Measurements from ENCODE around the gene GTF2IRD2.
"Not testable (repeated sequence)": the region's sequence is repeated elsewhere in the genome, so short reads cannot be mapped to it uniquely, and the experiment has no call there.

- TF ChIP-seq CTCF (conservative IDR thresholded peaks at IDR 0.05; ENCODE audit: low read depth in 2 of 2); EZH2 (IDR thresholded peaks at IDR 0.05; ENCODE audit: low read depth, unreplicated experiment); STAT1 (IDR thresholded peaks at IDR 0.05; ENCODE audit: unreplicated experiment); CREB1 (CRISPR knock-in tag; IDR thresholded peaks at IDR 0.05; ENCODE audit: low read depth); POLR2AphosphoS5 (IDR thresholded peaks at IDR 0.05; ENCODE audit: low read depth); REST (IDR thresholded peaks at IDR 0.05; ENCODE audit: unreplicated experiment); ETS1 (IDR thresholded peaks at IDR 0.05); ZNF331 (CRISPR knock-in tag; IDR thresholded peaks at IDR 0.05; ENCODE audit: low read depth): not testable (repeated sequence)
Measured at GRCh38 chr7:74775111-74775510, 76.3 kb downstream of the GTF2IRD2 start.
